H9 (cell line): Measurements from ENCODE around the gene SDR39U1. TPM values are rescaled to one million over a fixed set of nuclear protein-coding genes. Genes with fewer than 3 reads are reported as not detected.

Source experiments
- DNase-seq: peaks from one replicate; pipeline ENCODE4 v3.0.0-alpha.2; 2017
- H2AFZ ChIP-seq: one replicate; pipeline ENCODE4 v1.6.1; 2013; ENCODE audit warnings: mild to moderate bottlenecking, low read length, control low read depth, moderate library complexity
- H2AK5ac ChIP-seq: 2 replicates; pipeline ENCODE4 v1.6.1; 2013; ENCODE audit warnings: low read length, control low read depth, mixed read lengths; ENCODE audit not compliant: insufficient read length
- H2BK120ac ChIP-seq: one replicate; pipeline ENCODE4 v1.6.1; 2013; ENCODE audit warnings: low read depth, mild to moderate bottlenecking, low read length, control low read depth, inconsistent platforms; ENCODE audit not compliant: poor library complexity, severe bottlenecking
- H2BK12ac ChIP-seq: 2 replicates; pipeline ENCODE4 v1.6.1; 2013; ENCODE audit warnings: low read length, control low read depth, mixed read lengths, low read depth; ENCODE audit not compliant: insufficient read length
- H2BK15ac ChIP-seq: 2 replicates; pipeline ENCODE4 v1.6.1; 2013; ENCODE audit warnings: low read depth, low read length, control low read depth
- H2BK20ac ChIP-seq: one replicate; pipeline ENCODE4 v1.6.1; 2013; ENCODE audit warnings: low read depth, mild to moderate bottlenecking, low read length, control low read depth, inconsistent platforms; ENCODE audit not compliant: poor library complexity, severe bottlenecking
- H2BK5ac ChIP-seq: 2 replicates; pipeline ENCODE4 v1.6.1; 2013; ENCODE audit warnings: low read length, control low read depth, mixed read lengths; ENCODE audit not compliant: insufficient read length
- H3K14ac ChIP-seq: 2 replicates; pipeline ENCODE4 v1.6.1; 2013; ENCODE audit warnings: low read length, control low read depth; ENCODE audit not compliant: insufficient read depth
- H3K18ac ChIP-seq: 2 replicates; pipeline ENCODE4 v1.6.1; 2013; ENCODE audit warnings: low read depth, mild to moderate bottlenecking, mixed read lengths, low read length, control low read depth; ENCODE audit not compliant: insufficient read length
- H3K23ac ChIP-seq: 2 replicates; pipeline ENCODE4 v1.6.1; 2013; ENCODE audit warnings: low read length, control low read depth, mixed read lengths, low read depth; ENCODE audit not compliant: insufficient read length
- H3K23me2 ChIP-seq: 2 replicates; pipeline ENCODE4 v1.6.1; 2013; ENCODE audit warnings: low read depth, mild to moderate bottlenecking, mixed read lengths, low read length, control low read depth; ENCODE audit not compliant: insufficient read length, poor library complexity, severe bottlenecking
- H3K27ac ChIP-seq: 2 replicates; pipeline ENCODE4 v1.5.1; 2013; ENCODE audit warnings: low read length, control low read depth, mixed read lengths, low read depth; ENCODE audit not compliant: insufficient read length
- H3K27me3 ChIP-seq: 2 replicates; pipeline ENCODE4 v1.6.1; 2013; ENCODE audit warnings: low read length, control low read depth, inconsistent platforms; ENCODE audit not compliant: insufficient read depth
- H3K4ac ChIP-seq: 2 replicates; pipeline ENCODE4 v1.6.1; 2013; ENCODE audit warnings: low read depth, mild to moderate bottlenecking, control low read depth, inconsistent platforms, low read length, moderate library complexity
- H3K4me1 ChIP-seq: 2 replicates; pipeline ENCODE4 v1.6.1; 2013; ENCODE audit warnings: low read length, control low read depth, inconsistent platforms; ENCODE audit not compliant: insufficient read depth
- H3K4me2 ChIP-seq: 2 replicates; pipeline ENCODE4 v1.6.1; 2013; ENCODE audit warnings: low read length, control low read depth, mixed read lengths; ENCODE audit not compliant: insufficient read length, insufficient read depth
- H3K56ac ChIP-seq: 2 replicates; pipeline ENCODE4 v1.6.1; 2013; ENCODE audit warnings: low read depth, mild to moderate bottlenecking, mixed read lengths, low read length, control low read depth; ENCODE audit not compliant: insufficient read length
- H3K79me1 ChIP-seq: 2 replicates; pipeline ENCODE4 v1.6.1; 2013; ENCODE audit warnings: low read depth, mild to moderate bottlenecking, moderate library complexity, low read length, control low read depth, inconsistent platforms; ENCODE audit not compliant: insufficient read depth, poor library complexity, severe bottlenecking
- H3K79me2 ChIP-seq: 2 replicates; pipeline ENCODE4 v1.6.1; 2013; ENCODE audit warnings: low read length, control low read depth, inconsistent platforms; ENCODE audit not compliant: insufficient read depth
- H3K9ac ChIP-seq: 2 replicates; pipeline ENCODE4 v1.6.1; 2013; ENCODE audit warnings: low read length, control low read depth, mixed read lengths; ENCODE audit not compliant: insufficient read length; ENCODE audit errors: extremely low read depth
- H3K9me3 ChIP-seq: one replicate; pipeline ENCODE4 v1.6.1; 2013; ENCODE audit warnings: low read depth, low read length, inconsistent platforms; ENCODE audit not compliant: control insufficient read depth
- H3T11ph ChIP-seq: one replicate; pipeline ENCODE4 v1.6.1; 2013; ENCODE audit warnings: mild to moderate bottlenecking, low read length, control low read depth, inconsistent platforms
- H4K20me1 ChIP-seq: one replicate; pipeline ENCODE4 v1.6.1; 2013; ENCODE audit not compliant: control insufficient read depth, insufficient read length, insufficient read depth
- H4K5ac ChIP-seq: 2 replicates; pipeline ENCODE4 v1.6.1; 2013; ENCODE audit warnings: low read depth, mild to moderate bottlenecking, mixed read lengths, low read length, control low read depth; ENCODE audit not compliant: insufficient read length
- H4K8ac ChIP-seq: replicated peaks from 2 replicates; pipeline ENCODE4 v1.6.1; 2013; ENCODE audit warnings: low read length, control low read depth, mixed read lengths, low read depth; ENCODE audit not compliant: insufficient read length
- H4K91ac ChIP-seq: 2 replicates; pipeline ENCODE4 v1.6.1; 2013; ENCODE audit warnings: low read depth, mild to moderate bottlenecking, moderate library complexity, mixed read lengths, low read length, control low read depth; ENCODE audit not compliant: insufficient read length
- H3K27ac Mint-ChIP-seq, 3 experiments: 2 replicates in 2 of 3; 3 replicates in 1 of 3; pipeline ENCODE4 v1.8.0; 2020 to 2021; ENCODE audit warnings: mixed read lengths in 3 of 3, mild to moderate bottlenecking in 1 of 3, moderate library complexity in 1 of 3
- H3K27me3 Mint-ChIP-seq: 2 replicates; pipeline ENCODE4 v1.8.0; 2021; ENCODE audit warnings: low read depth, mild to moderate bottlenecking, moderate library complexity, mixed read lengths
- H3K36me3 Mint-ChIP-seq, 3 experiments: 2 replicates in 2 of 3; 3 replicates in 1 of 3; pipeline ENCODE4 v1.8.0; 2020 to 2021; ENCODE audit warnings: low read depth in 3 of 3, mixed read lengths in 3 of 3; ENCODE audit not compliant: insufficient read depth in 1 of 3
- H3K4me1 Mint-ChIP-seq, 2 experiments: 2 replicates each; pipeline ENCODE4 v1.8.0; 2020; ENCODE audit warnings: mixed read lengths in 2 of 2
- H3K4me3 Mint-ChIP-seq, 2 experiments: 2 replicates in 1 of 2; 3 replicates in 1 of 2; pipeline ENCODE4 v1.8.0; 2020 to 2021; ENCODE audit warnings: mild to moderate bottlenecking in 2 of 2, mixed read lengths in 2 of 2, moderate library complexity in 1 of 2
- H3K9me3 Mint-ChIP-seq, 2 experiments: 2 replicates in 1 of 2; 3 replicates in 1 of 2; pipeline ENCODE4 v1.8.0; 2020; ENCODE audit warnings: mild to moderate bottlenecking in 2 of 2, mixed read lengths in 2 of 2, moderate library complexity in 1 of 2
- CTCF ChIP-seq: fragments of 200-600 bp; sonication (generic); conservative IDR thresholded peaks from 3 replicates; pipeline ENCODE4 v1.8.0; 2021; ENCODE audit warnings: antibody characterized with exemption, mild to moderate bottlenecking
- WGBS: extraction: QIAGEN DNeasy Blood & Tissue Kit; methylation state at CpG from one replicate; pipeline ENCODE4 v1.1.7; 2013; ENCODE audit warnings: missing lambda C conversion rate, low lambda C conversion rate, mixed read lengths; ENCODE audit not compliant: insufficient read length; ENCODE audit errors: extremely low coverage; 5-methylcytosine and 5-hydroxymethylcytosine counted together
- total RNA-seq: library from RNA; stranded (reverse); gene quantifications from 2 replicates; pipeline ENCODE4 v1.2.1, GENCODE V29; 2021

The SDR39U1 gene
- total RNA-seq, 1 experiment from 2014 or later: 56.2 TPM

GRCh38 chr14:24434676-24435075, 7.9 kb downstream of the SDR39U1 start:
- Histone ChIP-seq H3K27ac (no peak overlapping the region), H3K23me2 (peaks cover 7% of the 10 kb centered on the region), H2AK5ac (no peak overlapping the region), H3K4ac (no peak overlapping the region), H4K8ac (no peak overlapping the region), H2BK120ac (no peak overlapping the region), H3K9me3 (no peaks in the 10 kb centered on the region), H3K79me2 (no peaks in the 10 kb centered on the region), H2BK20ac (no peak overlapping the region), H3K79me1 (no peaks in the 10 kb centered on the region), H4K5ac (no peak overlapping the region), H2AFZ (no peak overlapping the region), H3K9ac (no peak overlapping the region), H3K4me2 (no peak overlapping the region), H3T11ph (no peak overlapping the region), H4K91ac (no peak overlapping the region), H2BK15ac (no peak overlapping the region), H4K20me1 (peaks cover 2% of the 10 kb centered on the region), H3K14ac (no peak overlapping the region), H2BK5ac (no peak overlapping the region), H3K4me1 (peaks cover 3% of the 10 kb centered on the region; the same call in 1 of the 2 replicates), H2BK12ac (no peak overlapping the region), H3K23ac (no peak overlapping the region), H3K56ac (no peak overlapping the region), H3K18ac (no peak overlapping the region), H3K27me3 (no peaks in the 10 kb centered on the region)
- WGBS: no CpG with 5 or more reads among the region's 3 CpGs
- Mint-ChIP-seq H3K4me3 (no peak overlapping the region; a peak in 1 of 5 replicates), H3K27me3 (no peaks in the 10 kb centered on the region), H3K4me1 (peaks cover 13 to 15% of the 10 kb centered on the region in 2 experiments), H3K9me3 (no peaks in the 10 kb centered on the region), H3K27ac (peak overlapping the region in 1 of 3 experiments; percentile 88; a peak in 1 of 7 replicates), H3K36me3 (peaks cover 11 to 51% (median 49%) of the 10 kb centered on the region in 3 experiments; a peak in 6 of 7 replicates)
- DNase-seq: no peak
- TF ChIP-seq CTCF: no peak
